ENCODE data around the gene TMPRSS3. TPM values are rescaled to one million over a fixed set of nuclear protein-coding genes. Genes with fewer than 3 reads are reported as not detected.
A peak's percentile ranks its signal among the peaks of the same experiment; 100 is the strongest.

TMPRSS3 gene
- total and polyA plus RNA-seq, 9 of the 15 experiments (the other 6 are each of a cell fraction or from before 2014, with no cell fraction given): 0.07 TPM; not detected in 8

DNA sequence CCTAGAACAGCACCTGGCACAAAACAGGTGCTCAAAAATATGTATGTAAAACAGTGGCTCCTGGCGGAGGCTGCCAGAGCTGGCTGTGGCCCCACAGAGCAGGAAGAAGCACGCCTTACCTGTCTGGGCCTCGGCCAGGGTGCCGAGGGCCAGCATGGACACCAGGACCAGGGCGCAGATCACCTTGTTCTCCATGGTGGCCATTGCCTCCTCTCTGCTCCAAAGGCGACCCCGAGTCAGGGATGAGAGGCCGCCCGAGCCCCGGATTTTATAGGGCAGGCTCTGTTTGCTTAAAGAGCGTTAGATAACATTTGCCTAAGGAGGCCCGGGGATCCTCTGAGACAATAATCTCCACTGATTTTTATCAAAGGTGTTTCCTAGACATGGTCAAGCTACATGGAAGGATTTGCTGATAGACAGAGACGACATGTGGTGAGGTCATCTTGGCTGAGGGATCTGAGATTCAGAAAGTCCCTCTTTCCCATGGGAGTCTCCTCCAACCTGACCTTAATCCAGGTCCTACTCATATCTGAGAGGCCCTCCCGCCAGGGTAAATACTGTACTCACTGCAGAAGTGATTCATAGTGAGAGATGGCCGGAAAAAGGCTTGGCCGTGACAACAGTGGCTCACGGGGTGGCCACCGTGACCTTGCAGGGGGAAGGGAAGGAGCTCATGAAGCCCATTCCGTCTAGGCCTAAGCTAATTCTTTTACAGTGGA lies 29.4 kb downstream of the TMPRSS3 start, which contains the start of gene TFF1:
Gene TFF1, minus strand, starts transcription at position 244 of the 719 bp plus-strand sequence. Its CDS starts 40 bp downstream, at position 204.
- POLR2A ChIA-PET: interaction anchor here (0.6 kb wide), 2 partner anchors 27 to 90 kb away, joined by 3 to 4 read pairs; no protein-coding TSS in a partner anchor
- Histone ChIP-seq H3K27ac (ENCODE audit: extremely low read depth, low read depth, low read length) (no peak within 1 kb of the TSS), H3K4me3 (no peak within 1 kb of the TSS), H3K9me1 (ENCODE audit: control insufficient read depth, insufficient read depth, low read length) (no peaks in the 10 kb centered on the region), H2AFZ (ENCODE audit: low read depth, low read length) (no peak within 1 kb of the TSS), H3K9me3 (replicated peaks; ENCODE audit: control insufficient read depth, insufficient read depth, low read depth, low read length) (no peaks in the 10 kb centered on the region), H3K9ac (ENCODE audit: insufficient read depth in 1 of 2, low read depth in 2 of 2, low read length in 2 of 2) (no peak within 1 kb of the TSS), H3K36me3 (ENCODE audit: control insufficient read depth, insufficient read depth, low read length) (no peaks in the 10 kb centered on the region), H3K79me2 (ENCODE audit: control insufficient read depth, insufficient read depth, low read length) (no peaks in the 10 kb centered on the region), H3K4me2 (ENCODE audit: insufficient read depth, low read length) (no peak within 1 kb of the TSS), H3K4me1 (replicated peaks in 1 of 2; ENCODE audit: control insufficient read depth in 2 of 2, insufficient read depth in 2 of 2, low read length in 2 of 2) (peaks cover 10 to 22% of the 10 kb centered on the region in 2 experiments; a peak in 3 of 5 replicates), H3K27me3 (ENCODE audit: control insufficient read depth in 2 of 2, insufficient read depth in 2 of 2, low read length in 2 of 2) (peaks cover 25 to 53% of the 10 kb centered on the region in 2 experiments), H4K20me1 (replicated peaks; ENCODE audit: control insufficient read depth, insufficient read depth, low read length) (0 out of 2 replicates have a peak, but pooled peaks cover 5% of the 10 kb centered on the region)
- BruUV-seq (replicated peaks): no TSS peak
- CTCF ChIA-PET (ENCODE audit: low intra/inter-chr PET ratio): no interaction called here
- intact Hi-C loops (cut with micrococcal nuclease): loop anchor here (10.0 kb wide), 1 partner anchor 168 kb away; no protein-coding TSS in a partner anchor
- peak; percentile 24; the same call in 2 of the 3 replicates for ATAC-seq
- DNase-seq (ENCODE audit: extremely low read depth in 1 of 4, low spot score in 3 of 4): peak in 1 of 4 experiments; percentile 21
- FAIRE-seq: peak; percentile 80
- 16% methylated on average over 19 of the region's 19 CpGs for WGBS (ENCODE audit: insufficient coverage, low coverage, missing lambda C conversion rate)
- in situ Hi-C loops (cut with MboI): no loop called here
- TF ChIP-seq ZNF586 (CRISPR knock-in tag; conservative IDR thresholded peaks at IDR 0.05): no peak
- no peak for TF ChIP-seq TAF1 (IDR thresholded peaks at IDR 0.05; ENCODE audit: control insufficient read depth, extremely low read depth, insufficient read depth, low read length, severe bottlenecking)
- TF ChIP-seq NFXL1 (CRISPR knock-in tag; IDR thresholded peaks at IDR 0.05): no peak
- TF ChIP-seq, protein P1, sequence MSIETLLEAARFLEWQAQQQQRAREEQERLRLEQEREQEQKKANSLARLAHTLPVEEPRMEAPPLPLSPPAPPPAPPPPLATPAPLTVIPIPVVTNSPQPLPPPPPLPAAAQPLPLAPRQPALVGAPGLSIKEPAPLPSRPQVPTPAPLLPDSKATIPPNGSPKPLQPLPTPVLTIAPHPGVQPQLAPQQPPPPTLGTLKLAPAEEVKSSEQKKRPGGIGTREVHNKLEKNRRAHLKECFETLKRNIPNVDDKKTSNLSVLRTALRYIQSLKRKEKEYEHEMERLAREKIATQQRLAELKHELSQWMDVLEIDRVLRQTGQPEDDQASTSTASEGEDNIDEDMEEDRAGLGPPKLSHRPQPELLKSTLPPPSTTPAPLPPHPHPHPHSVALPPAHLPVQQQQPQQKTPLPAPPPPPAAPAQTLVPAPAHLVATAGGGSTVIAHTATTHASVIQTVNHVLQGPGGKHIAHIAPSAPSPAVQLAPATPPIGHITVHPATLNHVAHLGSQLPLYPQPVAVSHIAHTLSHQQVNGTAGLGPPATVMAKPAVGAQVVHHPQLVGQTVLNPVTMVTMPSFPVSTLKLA (conservative IDR thresholded peaks at IDR 0.05): no peak
- TF ChIP-seq, protein P2, sequence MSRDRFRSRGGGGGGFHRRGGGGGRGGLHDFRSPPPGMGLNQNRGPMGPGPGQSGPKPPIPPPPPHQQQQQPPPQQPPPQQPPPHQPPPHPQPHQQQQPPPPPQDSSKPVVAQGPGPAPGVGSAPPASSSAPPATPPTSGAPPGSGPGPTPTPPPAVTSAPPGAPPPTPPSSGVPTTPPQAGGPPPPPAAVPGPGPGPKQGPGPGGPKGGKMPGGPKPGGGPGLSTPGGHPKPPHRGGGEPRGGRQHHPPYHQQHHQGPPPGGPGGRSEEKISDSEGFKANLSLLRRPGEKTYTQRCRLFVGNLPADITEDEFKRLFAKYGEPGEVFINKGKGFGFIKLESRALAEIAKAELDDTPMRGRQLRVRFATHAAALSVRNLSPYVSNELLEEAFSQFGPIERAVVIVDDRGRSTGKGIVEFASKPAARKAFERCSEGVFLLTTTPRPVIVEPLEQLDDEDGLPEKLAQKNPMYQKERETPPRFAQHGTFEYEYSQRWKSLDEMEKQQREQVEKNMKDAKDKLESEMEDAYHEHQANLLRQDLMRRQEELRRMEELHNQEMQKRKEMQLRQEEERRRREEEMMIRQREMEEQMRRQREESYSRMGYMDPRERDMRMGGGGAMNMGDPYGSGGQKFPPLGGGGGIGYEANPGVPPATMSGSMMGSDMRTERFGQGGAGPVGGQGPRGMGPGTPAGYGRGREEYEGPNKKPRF (IDR thresholded peaks at IDR 0.05; ENCODE audit: low read depth, low read length): no peak
- TF ChIP-seq KDM1A (IDR thresholded peaks at IDR 0.05): peak in 1 of 2 experiments; percentile 51; a peak in 1 of 4 replicates
- TF ChIP-seq TAF7 (tag; IDR thresholded peaks at IDR 0.05): no peak
- no peak for TF ChIP-seq NCOA4 (IDR thresholded peaks at IDR 0.05; ENCODE audit: partially characterized antibody)
- TF ChIP-seq, protein P3, sequence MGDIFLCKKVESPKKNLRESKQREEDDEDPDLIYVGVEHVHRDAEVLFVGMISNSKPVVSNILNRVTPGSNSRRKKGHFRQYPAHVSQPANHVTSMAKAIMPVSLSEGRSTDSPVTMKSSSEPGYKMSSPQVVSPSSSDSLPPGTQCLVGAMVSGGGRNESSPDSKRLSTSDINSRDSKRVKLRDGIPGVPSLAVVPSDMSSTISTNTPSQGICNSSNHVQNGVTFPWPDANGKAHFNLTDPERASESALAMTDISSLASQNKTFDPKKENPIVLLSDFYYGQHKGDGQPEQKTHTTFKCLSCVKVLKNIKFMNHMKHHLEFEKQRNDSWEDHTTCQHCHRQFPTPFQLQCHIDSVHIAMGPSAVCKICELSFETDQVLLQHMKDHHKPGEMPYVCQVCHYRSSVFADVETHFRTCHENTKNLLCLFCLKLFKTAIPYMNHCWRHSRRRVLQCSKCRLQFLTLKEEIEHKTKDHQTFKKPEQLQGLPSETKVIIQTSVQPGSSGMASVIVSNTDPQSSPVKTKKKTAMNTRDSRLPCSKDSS (IDR thresholded peaks at IDR 0.05; ENCODE audit: low read depth, partially characterized antibody): no peak
- TF ChIP-seq PHF20 (IDR thresholded peaks at IDR 0.05; ENCODE audit: partially characterized antibody): no peak
- TF ChIP-seq NBN (IDR thresholded peaks at IDR 0.05; ENCODE audit: low read depth): no peak
- TF ChIP-seq GATAD2B (IDR thresholded peaks at IDR 0.05; ENCODE audit: borderline replicate concordance): no peak
- TF ChIP-seq DNMT1 (IDR thresholded peaks at IDR 0.05): no peak
- TF ChIP-seq ELF4 (CRISPR knock-in tag; IDR thresholded peaks at IDR 0.05): no peak
- TF ChIP-seq TBL1XR1 (IDR thresholded peaks at IDR 0.05; ENCODE audit: low read length in 2 of 2): no peak
- TF ChIP-seq MYBL2 (IDR thresholded peaks at IDR 0.05; ENCODE audit: low read depth): no peak
- no peak for TF ChIP-seq MYBL2 (CRISPR knock-in tag; IDR thresholded peaks at IDR 0.05; ENCODE audit: borderline replicate concordance)
- TF ChIP-seq PHF8 (IDR thresholded peaks at IDR 0.05; ENCODE audit: borderline replicate concordance, low read length): no peak
